Heart left ventricle (tissue), 13 donors: ENCODE results near the gene CEP70.

Source experiments
- POLR2A ChIP-seq, 2 donors: fragments of 450-650 bp; IDR thresholded peaks; one replicate each; pipeline ENCODE4 v1.6.1; 2017; ENCODE audit warnings: antibody characterized with exemption in 2 of 2, mild to moderate bottlenecking in 2 of 2, moderate library complexity in 2 of 2
- TF ChIP-seq, protein P1 (sequence below), 12 donors: fragments of 200-600 bp; sonication (generic) in 4 of 12; IDR thresholded peaks; one replicate each; pipeline versions ENCODE4 v1.5.0 to v1.8.0; 2018 to 2022; ENCODE audit warnings: antibody characterized with exemption in 12 of 12, mild to moderate bottlenecking in 5 of 12
- donor health status: ischemic (EF 13 %, LVEDD 7.1; RV severe dilation, severe dysfunction).
- donor health status: DM: no; HTN: yes; CAD: no.
- donor health status: DM: no; HTN: no; CAD: no.
- donor health status: ischemic (EF 25% LVEDD 6.9; RV normal size, moderate dysfunction).
- donor health status: ischemic (EF 25% LVEDD 5.7; RV mildly dilated, moderate dysfunction).
- donor health status: ischemic (EF 35%, LVEDD 5.7; RV mildly dilated, moderate dysfunction).
- donor health status: nonischemic (EF 11% LVEDD 7.7; RV severe dilation, severe dysfunction).
- donor health status: DM: yes; HTN: yes; CAD: no.
- donor health status: PGD.
- donor health status: ischemic (EF 29% LVEDD 5.4; RV normal size, mild dysfunction).
- donor health status: nonischemic (EF 23%, LVEDD 6.1; RV moderate dilation, normal function).

DNA sequence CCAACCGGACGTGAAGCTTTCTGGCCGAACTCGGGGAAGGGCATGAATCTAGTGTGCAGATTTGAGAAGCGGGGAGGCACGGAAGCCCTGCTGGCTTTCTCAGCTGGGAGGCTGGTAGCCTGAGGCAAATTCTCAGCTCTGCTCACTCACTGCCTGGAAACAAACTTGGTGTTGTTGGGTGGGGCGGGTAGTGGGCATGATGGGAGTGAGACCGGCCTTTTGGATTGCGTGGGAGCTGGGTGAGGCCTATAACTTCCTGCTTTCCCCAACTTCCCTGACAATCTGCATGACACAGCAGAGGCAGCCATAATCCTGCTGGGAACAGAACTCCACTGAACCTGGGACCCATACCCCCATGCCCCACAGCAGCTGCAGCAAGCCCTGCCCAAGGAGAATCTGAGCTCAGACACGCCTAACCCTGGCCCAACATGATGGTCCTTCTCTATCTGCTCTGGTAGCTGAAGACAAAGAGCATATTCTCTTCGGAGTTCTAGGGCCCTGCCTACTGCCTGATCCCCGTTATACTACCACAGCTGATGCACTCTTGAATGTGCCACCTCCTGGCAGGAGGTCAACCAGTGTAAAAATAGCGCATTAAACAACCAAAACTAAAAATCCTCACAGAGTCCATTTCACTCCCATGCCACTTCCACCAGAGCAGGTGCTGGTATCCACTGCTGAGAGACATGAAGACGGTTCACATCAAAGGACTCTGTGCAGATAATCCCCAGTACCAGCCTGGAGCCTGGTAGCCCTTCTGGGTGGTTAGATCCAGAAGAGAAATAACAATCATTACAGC, 44.7 kb downstream of the CEP70 start:
- TF ChIP-seq, protein P1, sequence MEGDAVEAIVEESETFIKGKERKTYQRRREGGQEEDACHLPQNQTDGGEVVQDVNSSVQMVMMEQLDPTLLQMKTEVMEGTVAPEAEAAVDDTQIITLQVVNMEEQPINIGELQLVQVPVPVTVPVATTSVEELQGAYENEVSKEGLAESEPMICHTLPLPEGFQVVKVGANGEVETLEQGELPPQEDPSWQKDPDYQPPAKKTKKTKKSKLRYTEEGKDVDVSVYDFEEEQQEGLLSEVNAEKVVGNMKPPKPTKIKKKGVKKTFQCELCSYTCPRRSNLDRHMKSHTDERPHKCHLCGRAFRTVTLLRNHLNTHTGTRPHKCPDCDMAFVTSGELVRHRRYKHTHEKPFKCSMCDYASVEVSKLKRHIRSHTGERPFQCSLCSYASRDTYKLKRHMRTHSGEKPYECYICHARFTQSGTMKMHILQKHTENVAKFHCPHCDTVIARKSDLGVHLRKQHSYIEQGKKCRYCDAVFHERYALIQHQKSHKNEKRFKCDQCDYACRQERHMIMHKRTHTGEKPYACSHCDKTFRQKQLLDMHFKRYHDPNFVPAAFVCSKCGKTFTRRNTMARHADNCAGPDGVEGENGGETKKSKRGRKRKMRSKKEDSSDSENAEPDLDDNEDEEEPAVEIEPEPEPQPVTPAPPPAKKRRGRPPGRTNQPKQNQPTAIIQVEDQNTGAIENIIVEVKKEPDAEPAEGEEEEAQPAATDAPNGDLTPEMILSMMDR (IDR thresholded peaks at IDR 0.05): no peak
- TF ChIP-seq POLR2A (IDR thresholded peaks at IDR 0.05): no peak
